IPS-18a (cell line): ENCODE measurements around the gene ITPK1.

ENCODE experiments used
- H3K27ac ChIP-seq: one replicate; pipeline ENCODE4 v1.5.1; 2013; ENCODE audit warnings: low read length
- H3K27me3 ChIP-seq: one replicate; pipeline ENCODE4 v1.6.1; 2013; ENCODE audit warnings: mild to moderate bottlenecking, low read length; ENCODE audit not compliant: control insufficient read depth, insufficient read depth
- H3K36me3 ChIP-seq: one replicate; pipeline ENCODE4 v1.6.1; 2013; ENCODE audit warnings: low read depth, low read length; ENCODE audit not compliant: control insufficient read depth
- H3K4me1 ChIP-seq: one replicate; pipeline ENCODE4 v1.6.1; 2013; ENCODE audit warnings: low read depth, low read length; ENCODE audit not compliant: control insufficient read depth
- H3K4me3 ChIP-seq: one replicate; pipeline ENCODE4 v1.5.1; 2013; ENCODE audit warnings: low read length
- H3K9ac ChIP-seq: one replicate; pipeline ENCODE4 v1.6.1; 2013; ENCODE audit warnings: mild to moderate bottlenecking, low read length, moderate library complexity
- H3K9me3 ChIP-seq: one replicate; pipeline ENCODE4 v1.6.1; 2013; ENCODE audit warnings: low read depth, low read length; ENCODE audit not compliant: control insufficient read depth

Gene ITPK1

GRCh38 chr14:92942976-92943710 lies 172.6 kb downstream of the ITPK1 start:
- H3K4me3 ChIP-seq = no peak overlapping the region
- H3K9ac ChIP-seq = no peak overlapping the region
- no peaks in the 10 kb centered on the region for H3K4me1 ChIP-seq
- no peak overlapping the region for H3K27ac ChIP-seq
- H3K36me3 ChIP-seq = peaks cover 2% of the 10 kb centered on the region
- H3K9me3 ChIP-seq = no peaks in the 10 kb centered on the region
- no peaks in the 10 kb centered on the region for H3K27me3 ChIP-seq

GRCh38 chr14:92942576-92942975 lies 173.1 kb downstream of the ITPK1 start:
- Histone ChIP-seq H3K4me1 (no peaks in the 10 kb centered on the region), H3K4me3 (no peak overlapping the region), H3K36me3 (peaks cover 2% of the 10 kb centered on the region), H3K9ac (no peak overlapping the region), H3K27ac (no peak overlapping the region), H3K27me3 (no peaks in the 10 kb centered on the region), H3K9me3 (no peaks in the 10 kb centered on the region)

GRCh38 chr14:92942136-92942535 lies 173.6 kb downstream of the ITPK1 start:
- no peaks in the 10 kb centered on the region for H3K27me3 ChIP-seq
- H3K9me3 ChIP-seq = no peaks in the 10 kb centered on the region
- H3K4me1 ChIP-seq = no peaks in the 10 kb centered on the region
- no peak overlapping the region for H3K9ac ChIP-seq
- no peak overlapping the region for H3K4me3 ChIP-seq
- no peak overlapping the region for H3K27ac ChIP-seq
- H3K36me3 ChIP-seq = peaks cover 2% of the 10 kb centered on the region

- no peak overlapping the region for H3K4me3 ChIP-seq
- H3K9me3 ChIP-seq = no peaks in the 10 kb centered on the region
- no peak overlapping the region for H3K9ac ChIP-seq
- H3K27me3 ChIP-seq = no peaks in the 10 kb centered on the region
- no peaks in the 10 kb centered on the region for H3K4me1 ChIP-seq
- peaks cover 2% of the 10 kb centered on the region for H3K36me3 ChIP-seq
- H3K27ac ChIP-seq = no peak overlapping the region
Measured at GRCh38 chr14:92941531-92941930, 174.2 kb downstream of the ITPK1 start.

- no peak overlapping the region for H3K27ac ChIP-seq
Measured at GRCh38 chr14:92940543-92940942, 175.2 kb downstream of the ITPK1 start.

GRCh38 chr14:92939699-92940098 lies 176.0 kb downstream of the ITPK1 start:
- H3K4me1 ChIP-seq = no peaks in the 10 kb centered on the region
- H3K27me3 ChIP-seq = no peaks in the 10 kb centered on the region
- no peak overlapping the region for H3K4me3 ChIP-seq
- H3K36me3 ChIP-seq = peaks cover 2% of the 10 kb centered on the region
- H3K9ac ChIP-seq = no peak overlapping the region
- H3K9me3 ChIP-seq = no peaks in the 10 kb centered on the region
- H3K27ac ChIP-seq = no peak overlapping the region

More at GRCh38 chr14:92940543-92940942, 175.2 kb downstream of the ITPK1 start:
- H3K36me3 ChIP-seq = peaks cover 2% of the 10 kb centered on the region
- no peaks in the 10 kb centered on the region for H3K9me3 ChIP-seq
- no peaks in the 10 kb centered on the region for H3K4me1 ChIP-seq
- H3K9ac ChIP-seq = no peak overlapping the region
- no peak overlapping the region for H3K4me3 ChIP-seq
- H3K27me3 ChIP-seq = no peaks in the 10 kb centered on the region

GRCh38 chr14:92938890-92939671 lies 176.6 kb downstream of the ITPK1 start:
- Histone ChIP-seq H3K36me3 (peaks cover 2% of the 10 kb centered on the region), H3K27ac (no peak overlapping the region), H3K27me3 (no peaks in the 10 kb centered on the region), H3K4me3 (no peak overlapping the region), H3K4me1 (no peaks in the 10 kb centered on the region), H3K9me3 (no peaks in the 10 kb centered on the region), H3K9ac (no peak overlapping the region)

GRCh38 chr14:92938235-92938875 lies 177.4 kb downstream of the ITPK1 start:
- Histone ChIP-seq H3K4me1 (no peaks in the 10 kb centered on the region), H3K27ac (no peak overlapping the region), H3K36me3 (peaks cover 2% of the 10 kb centered on the region), H3K9ac (no peak overlapping the region), H3K27me3 (no peaks in the 10 kb centered on the region), H3K9me3 (no peaks in the 10 kb centered on the region), H3K4me3 (no peak overlapping the region)

- Histone ChIP-seq H3K9me3 (no peaks in the 10 kb centered on the region), H3K36me3 (peaks cover 2% of the 10 kb centered on the region), H3K27ac (no peak overlapping the region), H3K9ac (no peak overlapping the region), H3K4me1 (no peaks in the 10 kb centered on the region), H3K4me3 (no peak overlapping the region), H3K27me3 (no peaks in the 10 kb centered on the region)
Measured at GRCh38 chr14:92937051-92937937, 178.4 kb downstream of the ITPK1 start.

- Histone ChIP-seq H3K27me3 (no peaks in the 10 kb centered on the region), H3K27ac (no peak overlapping the region), H3K4me1 (no peaks in the 10 kb centered on the region), H3K9ac (no peak overlapping the region), H3K9me3 (no peaks in the 10 kb centered on the region), H3K4me3 (no peak overlapping the region), H3K36me3 (no peaks in the 10 kb centered on the region)
Measured at GRCh38 chr14:92936085-92936484, 179.6 kb downstream of the ITPK1 start.

GRCh38 chr14:92935446-92935845 lies 180.3 kb downstream of the ITPK1 start:
- H3K9ac ChIP-seq = no peak overlapping the region

More at GRCh38 chr14:92935446-92935845, 180.3 kb downstream of the ITPK1 start:
- no peaks in the 10 kb centered on the region for H3K36me3 ChIP-seq
- no peak overlapping the region for H3K4me3 ChIP-seq
- H3K4me1 ChIP-seq = no peaks in the 10 kb centered on the region
- no peaks in the 10 kb centered on the region for H3K27me3 ChIP-seq
- no peak overlapping the region for H3K27ac ChIP-seq
- H3K9me3 ChIP-seq = no peaks in the 10 kb centered on the region
